ENCODE data around the gene CREG2.

Gene CREG2

GRCh38 chr2:101362316-101362715 lies 25.0 kb downstream of the CREG2 start:
- H3K4me2 ChIP-seq (ENCODE audit: low read depth, low read length): no peak overlapping the region
- H2AFZ ChIP-seq (ENCODE audit: low read length): no peak overlapping the region
- no peaks in the 10 kb centered on the region for H3F3A ChIP-seq (ENCODE audit: insufficient read depth, low read length)
- no peak for TF ChIP-seq EZH2 (optimal IDR thresholded peaks at IDR 0.05; ENCODE audit: low read depth, low read length)
- no peak for TF ChIP-seq EZH2phosphoT487 (IDR thresholded peaks at IDR 0.05; ENCODE audit: low read length)
- no peak for TF ChIP-seq CTCF (IDR thresholded peaks at IDR 0.05; ENCODE audit: low read length)
- no peak overlapping the region for H3K9ac ChIP-seq (ENCODE audit: low read length)
- no peak overlapping the region for H3K27ac ChIP-seq (ENCODE audit: low read length)
- no peaks in the 10 kb centered on the region for H3K9me2 ChIP-seq (replicated peaks; ENCODE audit: insufficient read depth, low read length)
- H3K4me1 ChIP-seq (ENCODE audit: low read length): no peaks in the 10 kb centered on the region
- no peaks in the 10 kb centered on the region for H3K9me3 ChIP-seq (replicated peaks; ENCODE audit: insufficient read depth, low read length)
- no peaks in the 10 kb centered on the region for H3K27me3 ChIP-seq (replicated peaks; ENCODE audit: insufficient read depth, low read length)
- H4K20me1 ChIP-seq (ENCODE audit: insufficient read depth, low read length): no peaks in the 10 kb centered on the region
- H3K4me3 ChIP-seq (ENCODE audit: low read length): no peak overlapping the region
- DNase-seq: no peak
- H3K79me2 ChIP-seq (ENCODE audit: low read length): no peaks in the 10 kb centered on the region
- H3K36me3 ChIP-seq (replicated peaks; ENCODE audit: insufficient read depth, low read length): no peaks in the 10 kb centered on the region

- no peaks in the 10 kb centered on the region for H3K79me2 ChIP-seq (ENCODE audit: low read length)
- peak; percentile 33 for DNase-seq
Measured at GRCh38 chr2:101361522-101361921, 25.8 kb downstream of the CREG2 start.

GRCh38 chr2:101361121-101361520 lies 26.2 kb downstream of the CREG2 start:
- Histone ChIP-seq H2AFZ (ENCODE audit: low read length) (no peak overlapping the region), H3K27me3 (replicated peaks; ENCODE audit: insufficient read depth, low read length) (no peaks in the 10 kb centered on the region), H3K79me2 (ENCODE audit: low read length) (no peaks in the 10 kb centered on the region), H3K9ac (ENCODE audit: low read length) (no peak overlapping the region), H3K9me2 (replicated peaks; ENCODE audit: insufficient read depth, low read length) (no peaks in the 10 kb centered on the region), H3K4me1 (ENCODE audit: low read length) (no peaks in the 10 kb centered on the region), H3K4me3 (ENCODE audit: low read length) (no peak overlapping the region), H3K9me3 (replicated peaks; ENCODE audit: insufficient read depth, low read length) (no peaks in the 10 kb centered on the region), H3F3A (ENCODE audit: insufficient read depth, low read length) (no peaks in the 10 kb centered on the region), H4K20me1 (ENCODE audit: insufficient read depth, low read length) (no peaks in the 10 kb centered on the region), H3K36me3 (replicated peaks; ENCODE audit: insufficient read depth, low read length) (no peaks in the 10 kb centered on the region), H3K27ac (ENCODE audit: low read length) (no peak overlapping the region), H3K4me2 (ENCODE audit: low read depth, low read length) (no peak overlapping the region)
- TF ChIP-seq EZH2 (optimal IDR thresholded peaks at IDR 0.05; ENCODE audit: low read depth, low read length): no peak
- no peak for TF ChIP-seq EZH2phosphoT487 (IDR thresholded peaks at IDR 0.05; ENCODE audit: low read length)
- no peak for TF ChIP-seq CTCF (IDR thresholded peaks at IDR 0.05; ENCODE audit: low read length)
- no peak for DNase-seq

More at GRCh38 chr2:101361522-101361921, 25.8 kb downstream of the CREG2 start:
- Histone ChIP-seq H3K4me2 (ENCODE audit: low read depth, low read length) (no peak overlapping the region), H3K9me2 (replicated peaks; ENCODE audit: insufficient read depth, low read length) (no peaks in the 10 kb centered on the region), H3K4me1 (ENCODE audit: low read length) (no peaks in the 10 kb centered on the region), H3K9ac (ENCODE audit: low read length) (no peak overlapping the region), H3K27me3 (replicated peaks; ENCODE audit: insufficient read depth, low read length) (no peaks in the 10 kb centered on the region), H3F3A (ENCODE audit: insufficient read depth, low read length) (no peaks in the 10 kb centered on the region), H3K27ac (ENCODE audit: low read length) (no peak overlapping the region), H4K20me1 (ENCODE audit: insufficient read depth, low read length) (no peaks in the 10 kb centered on the region), H3K4me3 (ENCODE audit: low read length) (no peak overlapping the region), H3K36me3 (replicated peaks; ENCODE audit: insufficient read depth, low read length) (no peaks in the 10 kb centered on the region), H3K9me3 (replicated peaks; ENCODE audit: insufficient read depth, low read length) (no peaks in the 10 kb centered on the region), H2AFZ (ENCODE audit: low read length) (no peak overlapping the region)
- TF ChIP-seq EZH2 (optimal IDR thresholded peaks at IDR 0.05; ENCODE audit: low read depth, low read length) (no peak), EZH2phosphoT487 (IDR thresholded peaks at IDR 0.05; ENCODE audit: low read length) (no peak), CTCF (IDR thresholded peaks at IDR 0.05; ENCODE audit: low read length) (no peak)
